HG03045 (cell line): ENCODE measurements around the gene IL18.
"Not testable (repeated sequence)": the region's sequence is repeated elsewhere in the genome, so short reads cannot be mapped to it uniquely, and the experiment has no call there.

Experiments
- ATAC-seq: cut with Tn5 transposase; IDR thresholded peaks from one replicate; pipeline ENCODE4 v1.9.1; 2021; ENCODE audit warnings: mild to moderate bottlenecking, moderate library complexity; ENCODE audit not compliant: unreplicated experiment

Gene IL18

DNA sequence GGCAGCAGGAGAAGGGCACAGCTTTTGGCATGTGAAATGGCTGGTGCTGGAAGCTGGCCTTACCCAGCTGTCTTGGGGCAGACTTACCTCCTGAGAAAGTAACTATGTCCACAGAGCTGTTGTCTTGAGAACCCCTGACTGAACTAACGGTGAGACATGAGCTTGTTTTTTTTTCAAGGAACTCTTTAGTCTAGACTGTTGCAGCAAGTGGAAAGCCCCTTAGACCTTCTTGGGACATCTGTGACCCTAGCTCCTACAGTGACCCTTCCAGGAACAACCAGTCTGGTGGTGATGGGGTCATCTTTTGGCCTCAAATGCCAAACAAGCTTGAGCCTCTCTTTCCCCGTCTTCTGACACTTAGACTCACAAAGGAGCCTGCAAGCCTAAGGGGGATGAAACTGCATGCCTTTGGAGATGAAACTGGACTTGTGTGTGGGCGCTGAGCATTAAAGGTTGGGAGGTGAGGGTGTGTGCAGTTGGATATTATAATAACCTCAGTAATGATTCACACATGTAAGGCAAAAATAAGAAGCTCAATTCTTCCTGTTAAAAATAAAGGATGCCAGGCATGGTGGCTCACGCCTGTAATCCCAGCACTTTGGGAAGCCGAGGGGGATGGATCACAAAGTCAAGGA, 41.8 kb downstream of the IL18 start:
- no peak for ATAC-seq

- ATAC-seq = no peak
Observed at GRCh38 chr11:112118176-112118575, 45.7 kb downstream of the IL18 start.

DNA sequence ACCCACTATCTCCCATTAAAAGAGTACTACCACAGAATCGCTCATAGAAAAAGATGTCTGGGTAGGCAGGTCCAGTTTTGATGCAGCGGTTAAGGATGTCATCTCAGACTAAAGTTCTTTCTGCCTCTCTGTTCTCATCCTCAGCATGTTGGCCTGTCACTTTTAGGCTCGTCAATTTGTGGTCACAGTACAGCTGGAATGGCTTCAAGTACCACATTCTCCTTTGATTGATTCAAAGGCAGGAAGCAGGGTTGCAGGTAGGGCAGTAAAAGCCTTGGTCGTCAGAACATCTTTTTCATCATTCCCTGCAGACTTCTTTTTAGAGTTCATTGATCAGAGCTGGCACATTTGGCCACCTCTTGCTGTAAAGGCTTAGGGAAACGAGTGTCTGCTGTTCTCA, 48.5 kb downstream of the IL18 start:
- no peak for ATAC-seq

- no peak for ATAC-seq
Observed at GRCh38 chr11:112114460-112114859, 49.4 kb downstream of the IL18 start.

DNA sequence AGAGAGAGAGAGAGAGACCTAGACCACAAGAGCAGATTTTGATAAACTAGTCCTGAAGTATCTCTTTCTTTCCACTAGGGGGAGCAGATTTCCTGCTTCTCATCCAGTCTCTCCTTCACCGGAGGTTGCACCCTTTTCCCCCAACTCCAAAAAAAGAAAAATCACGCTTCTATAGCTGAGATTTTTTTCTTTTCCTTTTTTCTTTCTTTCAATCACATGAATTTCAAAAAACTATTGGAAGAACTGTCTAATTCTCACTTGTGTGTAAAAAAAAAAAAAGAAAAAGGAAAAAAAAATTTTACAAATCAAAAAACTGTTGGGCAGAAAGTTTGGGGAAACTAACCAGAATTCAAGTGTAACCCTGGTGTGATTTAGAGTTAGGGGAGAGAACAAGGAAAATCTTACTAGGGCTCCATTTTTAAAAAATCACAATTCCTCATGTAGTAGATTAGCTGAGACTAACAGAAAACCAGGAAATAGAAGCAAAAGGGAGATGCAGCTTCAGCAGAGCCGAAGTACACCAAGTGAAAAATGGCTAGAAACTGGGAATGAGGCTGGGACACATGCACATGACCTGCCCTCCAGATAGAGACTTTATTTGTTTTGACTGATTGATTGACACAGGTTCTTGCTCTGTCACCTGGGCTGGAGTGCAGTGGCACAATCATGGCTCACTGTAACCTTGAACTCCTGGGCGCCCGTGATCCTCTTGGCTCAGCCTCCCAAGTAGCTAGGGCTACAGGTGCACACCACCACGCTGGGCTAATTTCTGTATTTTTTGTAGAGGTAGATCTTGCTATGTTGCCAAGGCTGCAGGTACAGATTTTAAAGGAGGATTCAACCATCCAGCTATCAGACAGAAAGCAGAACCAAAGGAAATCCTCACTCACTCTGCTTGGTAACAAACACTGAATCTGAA, 50.1 kb downstream of the IL18 start:
- ATAC-seq = no peak

GRCh38 chr11:112106070-112106469, 57.8 kb downstream of the IL18 start:
- ATAC-seq = no peak

DNA sequence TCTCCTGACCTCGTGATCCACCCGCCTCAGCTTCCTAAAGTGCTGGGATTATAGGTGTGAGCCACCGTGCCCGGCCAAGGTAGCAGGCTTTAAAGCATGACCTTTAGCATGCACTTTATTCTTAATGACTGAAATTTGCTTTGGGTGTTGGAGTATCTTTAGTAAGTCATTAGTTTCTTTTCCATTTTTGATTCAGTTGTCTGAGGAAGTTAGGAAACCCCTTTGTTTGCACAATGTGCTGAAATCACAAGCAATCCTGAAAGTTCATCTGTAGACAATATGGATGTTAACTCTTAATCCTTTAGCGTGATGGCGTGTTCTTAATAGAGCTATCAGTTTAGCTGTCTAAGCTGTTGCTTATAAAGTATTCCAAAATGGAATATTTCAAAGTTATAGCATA, 60.4 kb downstream of the IL18 start:
- no peak for ATAC-seq

GRCh38 chr11:112100462-112100861, 63.4 kb downstream of the IL18 start:
- no peak for ATAC-seq

GRCh38 chr11:112097734-112098528, 66.0 kb downstream of the IL18 start:
- ATAC-seq = no peak

- no peak for ATAC-seq
Observed at GRCh38 chr11:112096194-112096593, 67.7 kb downstream of the IL18 start.

DNA sequence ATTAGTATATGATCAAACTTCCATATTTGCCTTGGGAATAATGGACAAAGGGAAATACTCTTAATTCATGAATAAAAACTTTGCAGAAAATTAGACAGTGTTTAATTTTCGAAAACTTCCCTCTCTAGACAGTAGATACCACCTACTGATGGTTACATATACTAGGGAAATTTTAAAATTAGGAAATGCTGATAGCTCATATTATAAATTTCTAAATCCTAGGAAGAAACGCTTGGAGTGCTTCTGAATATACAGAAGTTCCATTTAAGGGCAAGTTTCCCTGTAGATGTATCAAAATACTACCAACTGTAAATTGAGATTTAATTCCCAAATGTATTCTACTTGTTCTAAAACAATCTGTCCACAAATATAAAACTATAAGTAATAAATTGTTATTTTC, 68.6 kb downstream of the IL18 start:
- not testable (repeated sequence) for ATAC-seq
